NCI-H2196 treated with DMSO at 0.1 percent for 48 hours (cell line): ENCODE data around the gene ZSCAN20.

Experiments used
- DNase-seq: peaks from one replicate; lab custom pipeline; 2025; ENCODE audit not compliant: unreplicated experiment; lab: John Stamatoyannopoulos, UW

ZSCAN20 gene

DNA sequence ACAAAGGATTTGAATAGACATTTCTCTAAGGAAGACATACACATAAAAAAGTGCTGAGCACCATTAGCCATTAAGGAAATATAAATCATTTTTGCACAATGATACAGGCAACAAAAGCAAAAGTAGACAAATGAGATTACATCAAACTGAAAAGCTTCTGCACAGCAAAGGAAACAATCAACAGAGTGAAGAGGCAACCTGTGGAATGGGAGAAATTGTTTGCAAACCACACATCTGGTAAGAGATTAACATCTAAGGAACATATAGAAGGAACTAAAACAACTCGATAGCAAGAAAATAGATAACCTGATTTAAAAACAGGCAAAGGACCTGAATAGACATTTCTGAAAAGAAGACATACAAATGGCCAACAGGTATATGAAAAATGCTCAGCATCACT, 57.5 kb downstream of the ZSCAN20 start:
- DNase-seq, result no peak

GRCh38 chr1:33532250-33532649, 59.8 kb downstream of the ZSCAN20 start:
- DNase-seq, result no peak

DNA sequence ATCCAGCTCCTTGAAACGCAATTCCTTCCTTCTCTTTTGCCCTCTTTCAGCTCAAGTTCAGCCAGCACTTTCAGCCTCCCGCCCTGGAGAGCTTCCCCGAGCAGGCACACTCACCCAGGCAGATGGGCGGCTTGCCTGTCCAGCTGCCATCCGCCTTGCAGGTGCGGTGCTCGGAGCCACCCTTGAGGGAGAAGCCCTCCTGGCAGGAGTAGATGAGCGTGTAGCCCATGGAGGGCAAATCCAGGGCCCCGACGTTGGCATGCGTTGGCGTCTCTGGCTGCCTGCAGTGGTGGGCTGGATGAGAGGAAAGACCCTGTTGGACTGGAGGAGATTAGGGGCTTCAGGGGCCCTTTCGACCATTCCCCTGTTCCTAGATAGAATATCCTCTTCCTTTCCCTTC, 60.5 kb downstream of the ZSCAN20 start:
- no peak for DNase-seq

GRCh38 chr1:33535334-33535733, 62.9 kb downstream of the ZSCAN20 start:
- no peak for DNase-seq

DNA sequence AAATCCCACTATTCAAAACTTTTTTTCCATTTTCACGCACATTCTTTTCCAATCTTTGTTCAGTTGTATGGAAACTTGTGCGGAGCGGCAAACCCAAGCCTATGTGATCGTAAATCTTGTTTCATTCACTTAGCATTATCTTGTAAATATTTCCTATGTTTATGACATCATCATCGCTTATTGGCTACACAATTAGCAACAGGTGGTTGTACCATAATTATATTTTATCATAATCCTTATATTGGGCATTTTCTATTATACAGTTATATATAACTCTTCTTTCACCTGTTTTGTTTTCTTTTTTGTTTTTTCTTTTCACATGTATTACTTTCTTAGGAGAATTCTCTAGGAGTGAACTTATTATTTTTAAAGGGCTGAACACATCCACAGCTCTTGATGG, 65.4 kb downstream of the ZSCAN20 start:
- DNase-seq, result no peak

GRCh38 chr1:33541966-33542365, 69.5 kb downstream of the ZSCAN20 start:
- DNase-seq, result no peak
